GM11168 (cell line): ENCODE data around the gene THUMPD3.

Experiments
- in situ Hi-C: fragments of 300-500 bp; cut with MboI; formaldehyde crosslinking; loops from one replicate; pipeline ENCODE4 v1.12.0; 2022; ENCODE audit warnings: low sequenced_read_pairs; ENCODE audit not compliant: unreplicated experiment

THUMPD3 gene

GRCh38 chr3:9396632-9397331, 33.9 kb downstream of the THUMPD3 start:
- in situ Hi-C loops, result no loop called here

DNA sequence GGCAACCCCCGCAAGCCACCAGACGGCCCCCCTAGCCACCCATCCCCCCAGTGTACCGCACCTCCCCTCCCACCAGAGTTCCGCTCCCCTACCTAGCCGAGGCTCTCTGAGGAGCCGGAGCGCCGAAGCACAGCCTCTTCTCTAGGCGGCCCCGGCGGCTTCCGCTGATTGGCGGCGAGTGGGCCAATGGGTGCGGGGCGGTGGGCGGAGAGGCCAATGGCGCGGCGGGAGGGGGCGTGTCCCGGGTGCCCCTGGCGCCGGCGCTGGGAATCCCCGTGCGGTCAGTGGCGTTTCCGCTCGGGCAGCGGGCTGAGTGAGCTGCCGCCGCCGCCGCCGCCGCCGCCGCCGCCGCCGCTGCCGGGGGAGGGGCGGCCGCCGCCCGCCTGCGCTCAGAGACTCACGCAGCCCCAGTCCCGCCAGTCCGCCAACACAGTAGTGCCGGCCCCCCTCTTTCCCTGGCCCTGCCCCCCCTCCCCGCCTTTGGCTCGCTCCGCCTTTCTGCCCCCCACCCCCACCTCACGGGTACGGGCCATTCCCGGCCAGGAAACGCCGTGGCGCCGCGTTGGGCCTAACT, 34.6 kb downstream of the THUMPD3 start, which contains the start of gene SETD5:
Gene SETD5 (plus strand): TSS at position 284 of the 574 bp plus-strand sequence. CDS start 31,324 bp downstream, outside the sequence.
- in situ Hi-C loops, result no loop called here

GRCh38 chr3:9397906-9398699, 35.2 kb downstream of the THUMPD3 start:
- in situ Hi-C loops, result no loop called here

- in situ Hi-C loops, result no loop called here
Measured at GRCh38 chr3:9398700-9399336, 36.0 kb downstream of the THUMPD3 start.

- in situ Hi-C loops, result no loop called here
Measured at GRCh38 chr3:9399337-9399703, 36.5 kb downstream of the THUMPD3 start.

DNA sequence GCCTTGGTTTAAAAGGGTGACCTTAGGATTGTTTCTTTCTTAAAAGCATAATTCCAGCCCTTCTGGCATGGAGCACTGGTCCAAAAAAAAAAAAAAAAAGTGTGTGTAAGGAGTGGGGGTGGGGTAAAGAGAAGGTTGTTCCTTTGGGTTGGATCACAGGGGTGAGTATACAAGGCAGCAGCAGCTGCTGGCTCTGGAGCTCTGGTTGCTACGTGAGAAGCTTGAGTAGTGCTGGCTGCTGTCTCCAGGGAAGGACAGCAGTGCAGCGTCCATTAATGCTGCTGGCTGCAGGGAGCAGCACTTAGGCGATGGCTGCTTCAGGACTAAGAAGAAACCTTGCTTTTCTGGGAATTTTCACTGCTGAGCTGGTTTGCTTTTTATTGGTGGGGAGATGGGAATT, 36.9 kb downstream of the THUMPD3 start:
- in situ Hi-C loops, result no loop called here

DNA sequence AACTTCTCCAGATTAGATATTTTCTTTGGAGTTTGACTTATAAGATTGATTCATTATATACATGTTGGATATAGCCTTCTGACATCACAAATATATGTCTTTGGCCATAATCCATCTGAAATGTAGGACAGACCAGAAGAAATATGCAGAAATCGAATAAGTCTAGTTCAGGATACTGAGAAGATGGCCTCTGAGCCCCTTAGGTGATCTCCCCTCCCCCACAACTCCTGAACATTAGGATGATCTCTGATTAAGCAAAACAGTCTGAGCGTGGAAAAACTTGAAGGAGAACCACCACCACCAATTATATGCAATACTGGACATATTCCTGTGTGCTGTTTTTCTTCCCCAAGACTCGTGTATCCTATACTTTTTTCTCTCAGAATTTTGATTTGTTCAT, 37.8 kb downstream of the THUMPD3 start:
- in situ Hi-C loops, result no loop called here

DNA sequence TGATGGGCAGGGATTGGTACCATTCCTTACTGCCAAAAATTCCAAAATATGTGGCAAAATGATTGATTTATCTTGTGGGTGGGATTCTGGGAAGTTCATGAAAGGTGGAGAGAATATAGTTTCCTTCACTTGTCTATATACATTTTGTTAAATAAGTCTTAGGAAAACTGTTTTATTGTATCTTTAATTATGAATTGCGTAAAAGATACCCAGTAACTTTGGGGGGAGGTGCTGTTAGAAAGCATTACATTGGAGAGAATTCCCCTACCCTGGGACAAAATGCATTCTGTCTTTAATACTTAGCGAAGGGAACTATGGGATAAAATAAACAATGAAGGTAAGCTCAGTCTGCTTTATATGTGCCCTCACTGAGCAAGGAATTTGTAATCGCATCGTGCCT, 39.1 kb downstream of the THUMPD3 start:
- in situ Hi-C loops, result no loop called here

DNA sequence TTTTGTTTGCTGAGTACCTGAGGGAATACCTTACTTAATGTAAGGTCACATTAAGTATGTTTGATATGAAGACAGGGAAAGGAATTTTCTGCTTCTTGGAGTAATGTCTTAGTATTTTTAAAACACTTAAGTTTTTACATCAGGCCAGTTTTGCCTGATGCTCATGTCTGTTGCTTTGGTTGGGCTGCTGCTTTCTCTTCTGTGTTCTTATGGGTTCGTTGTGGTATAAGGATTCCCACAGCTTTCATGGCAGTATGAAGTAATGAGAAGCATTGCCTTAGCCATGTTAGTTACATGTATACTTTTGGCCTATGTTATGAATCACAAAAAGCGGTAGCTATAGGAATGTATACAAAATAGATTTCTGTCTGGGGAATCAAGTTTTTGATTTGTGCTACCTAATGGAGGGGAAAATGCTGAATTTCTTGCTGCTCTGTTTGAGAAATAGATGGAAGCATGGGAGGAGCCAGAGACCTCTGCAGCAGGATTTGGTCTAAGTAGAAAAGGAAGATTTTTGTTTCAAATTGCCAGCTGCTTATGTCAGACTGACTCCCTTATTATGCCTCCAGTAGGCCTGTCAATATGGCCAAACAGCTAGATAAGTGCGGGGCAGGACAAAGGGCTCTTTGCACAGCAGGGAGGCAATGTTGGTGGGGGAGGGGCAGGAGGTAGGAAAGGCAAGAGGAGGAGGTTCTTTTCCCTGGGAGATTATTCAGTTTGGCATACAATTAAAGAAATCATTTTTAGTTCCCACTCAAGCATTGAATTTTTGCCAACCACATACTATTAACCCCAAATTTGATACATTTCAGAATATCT, 39.8 kb downstream of the THUMPD3 start:
- in situ Hi-C loops, result no loop called here

DNA sequence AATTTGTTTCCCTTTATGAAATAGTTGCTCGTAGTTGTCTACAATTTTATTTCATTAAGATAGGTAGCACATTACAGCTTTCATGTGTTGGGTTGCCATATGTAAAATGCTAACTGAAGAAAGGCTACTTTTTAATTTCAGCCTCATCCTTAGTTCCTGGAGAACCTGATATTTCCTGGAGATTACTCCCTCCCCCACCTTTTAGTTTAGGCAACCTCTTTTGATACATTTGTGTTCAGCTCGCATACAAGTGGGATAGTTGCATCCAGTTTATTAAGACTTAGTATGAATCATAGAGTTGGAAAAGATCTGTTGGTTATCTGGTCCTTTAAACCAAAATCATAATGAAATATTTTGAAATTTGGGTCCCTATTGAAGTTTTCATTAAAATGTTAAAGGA, 40.6 kb downstream of the THUMPD3 start:
- in situ Hi-C loops, result no loop called here

DNA sequence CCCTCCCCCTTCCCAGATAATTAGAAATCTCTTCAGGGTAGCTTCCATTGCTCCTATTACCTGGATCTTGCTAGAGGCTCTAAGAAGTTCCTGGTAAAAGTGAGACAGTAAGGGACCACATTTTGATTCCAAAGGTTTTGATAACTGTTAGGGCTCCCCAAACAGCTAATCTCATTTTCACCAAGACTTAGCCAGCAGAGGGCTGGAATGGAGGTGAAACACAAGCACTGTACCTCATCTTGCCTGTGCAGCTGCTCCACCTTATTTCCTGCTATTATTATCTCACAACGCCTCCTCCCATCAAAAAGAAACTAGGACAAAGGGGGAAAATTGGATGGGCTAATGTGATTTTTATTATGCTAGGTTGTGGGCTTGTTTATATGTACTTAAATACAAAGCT, 41.8 kb downstream of the THUMPD3 start:
- in situ Hi-C loops, result no loop called here

DNA sequence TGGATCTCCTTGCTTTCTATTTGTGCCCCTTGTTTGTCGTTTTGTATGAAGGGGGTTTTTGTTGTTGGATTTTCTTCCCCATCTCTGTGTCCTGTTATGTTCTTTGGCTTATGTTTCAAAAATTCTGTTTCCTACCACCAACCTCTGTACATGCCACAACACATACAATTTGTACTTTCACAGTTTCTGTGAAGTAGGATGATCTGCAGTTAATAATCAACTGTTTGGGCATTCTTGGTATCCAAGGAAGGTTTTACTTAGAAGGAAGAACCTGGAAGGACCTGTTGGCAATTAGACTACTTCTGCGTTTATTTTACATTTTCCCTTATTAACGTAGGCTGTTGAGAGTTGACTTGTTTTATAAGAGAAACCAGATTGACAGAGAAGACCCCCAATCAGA, 42.9 kb downstream of the THUMPD3 start:
- in situ Hi-C loops, result no loop called here

GRCh38 chr3:9406856-9407626, 44.2 kb downstream of the THUMPD3 start:
- in situ Hi-C loops, result no loop called here

DNA sequence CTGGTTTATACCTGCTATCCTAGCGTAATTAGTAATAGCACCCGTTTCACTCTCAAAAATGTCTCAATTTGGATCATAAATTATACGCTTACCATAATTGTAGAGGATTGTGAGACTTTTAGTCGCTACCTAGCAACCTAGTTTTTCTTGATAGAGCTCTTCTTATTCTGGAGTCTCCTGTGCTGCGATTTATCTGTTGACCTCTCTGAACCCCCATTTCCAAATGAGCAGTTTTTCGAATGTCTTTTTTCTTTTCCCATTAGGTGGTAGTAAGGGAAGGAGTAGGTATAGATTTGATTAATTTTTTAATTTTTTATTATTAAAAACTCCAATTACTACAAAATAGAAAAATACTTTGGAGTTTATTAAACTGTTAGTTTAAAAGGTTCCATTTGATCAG, 45.2 kb downstream of the THUMPD3 start:
- in situ Hi-C loops, result no loop called here

- in situ Hi-C loops, result no loop called here
Measured at GRCh38 chr3:9408546-9408945, 45.7 kb downstream of the THUMPD3 start.

DNA sequence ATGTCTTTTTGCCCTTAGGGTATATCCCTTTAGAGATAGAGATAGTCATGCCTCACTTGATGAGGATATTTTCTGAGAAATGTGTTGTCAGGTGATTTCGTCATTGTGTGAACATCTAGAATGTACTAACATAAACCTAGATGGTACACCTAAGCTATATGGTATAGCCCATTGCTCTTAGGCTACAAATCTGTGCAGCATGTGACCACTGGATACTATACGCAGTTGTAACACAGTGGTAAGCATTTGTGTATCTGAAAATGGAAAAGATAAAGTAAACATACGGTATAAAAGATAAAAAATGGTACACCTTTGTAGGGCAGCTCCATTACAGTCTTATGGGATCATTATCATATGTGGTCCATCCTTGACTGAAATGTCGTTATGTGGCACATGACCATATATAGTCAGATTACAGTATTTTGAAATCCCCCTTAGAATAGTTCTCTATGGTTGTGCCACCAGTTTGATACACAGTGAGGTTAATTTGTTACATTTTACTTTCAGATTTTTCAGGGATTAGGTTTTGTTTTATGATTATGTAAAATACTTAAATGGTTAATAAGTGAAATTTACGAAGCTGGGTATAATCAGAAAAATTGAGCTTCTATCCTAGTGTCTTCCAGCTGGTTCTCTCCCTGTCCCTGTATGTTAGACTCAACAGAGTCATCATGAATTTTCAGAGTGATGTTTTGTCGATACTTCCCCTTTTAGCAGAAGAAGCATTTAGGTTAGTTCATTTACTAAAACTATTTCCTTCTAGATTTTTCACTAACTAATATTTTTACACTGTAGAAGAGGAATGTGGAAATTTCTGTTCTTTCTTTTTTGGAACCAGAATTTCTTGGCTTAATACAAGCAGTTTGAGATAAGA, 47.4 kb downstream of the THUMPD3 start:
- in situ Hi-C loops, result no loop called here

- in situ Hi-C loops, result no loop called here
Measured at GRCh38 chr3:9411302-9411701, 48.4 kb downstream of the THUMPD3 start.

- in situ Hi-C loops, result no loop called here
Measured at GRCh38 chr3:9412293-9412692, 49.4 kb downstream of the THUMPD3 start.
